Measurements from ENCODE around the gene HRG.

- no peak for TF ChIP-seq CTCF (IDR thresholded peaks at IDR 0.05; ENCODE audit: extremely low read depth in 1 of 2, insufficient read depth in 1 of 2, low read depth in 1 of 2, low read length in 2 of 2)
- TF ChIP-seq POLR2A (IDR thresholded peaks at IDR 0.05; ENCODE audit: low read depth, low read length) = no peak
- no peak for TF ChIP-seq POLR2AphosphoS5 (IDR thresholded peaks at IDR 0.05; ENCODE audit: insufficient read depth, low read depth, low read length)
- TF ChIP-seq GATA2 (IDR thresholded peaks at IDR 0.05; ENCODE audit: insufficient read depth, insufficient read length, low read depth, low read length) = no peak
- TF ChIP-seq EZH2 (IDR thresholded peaks at IDR 0.05; ENCODE audit: borderline replicate concordance, low read depth, low read length, severe bottlenecking) = no peak
- TF ChIP-seq MAX (IDR thresholded peaks at IDR 0.05; ENCODE audit: insufficient read depth, insufficient read length) = no peak
- TF ChIP-seq MYC (IDR thresholded peaks at IDR 0.05; ENCODE audit: low read depth, low read length) = no peak
- no peak for TF ChIP-seq FOS (IDR thresholded peaks at IDR 0.05; ENCODE audit: borderline replicate concordance, insufficient read depth, low read length)
- no peak for TF ChIP-seq JUN (IDR thresholded peaks at IDR 0.05; ENCODE audit: borderline replicate concordance, insufficient read depth, insufficient read length, low read depth)
Measured at GRCh38 chr3:186626254-186626847, 39.5 kb upstream of the HRG start.

All from endothelial cell of umbilical vein (primary cell).